Kidney epithelial cell (primary cell): ENCODE measurements around the gene CLEC2D. TPM values are rescaled to one million over a fixed set of nuclear protein-coding genes. Genes with fewer than 3 reads are reported as not detected.
A peak's percentile ranks its signal among the peaks of the same experiment; 100 is the strongest.

ENCODE experiments used
- DNase-seq: peaks from one replicate; pipeline ENCODE4 v3.0.0-alpha.2; 2010; ENCODE audit warnings: low read depth
- H3K27me3 ChIP-seq: 2 replicates; pipeline ENCODE4 v1.6.0; 2011; ENCODE audit warnings: low read length; ENCODE audit not compliant: control insufficient read depth, insufficient read depth
- H3K36me3 ChIP-seq: 2 replicates; pipeline ENCODE4 v1.5.1; 2011; ENCODE audit warnings: low read length; ENCODE audit not compliant: control insufficient read depth, insufficient read depth
- H3K4me3 ChIP-seq: 2 replicates; pipeline ENCODE4 v1.5.1; 2011; ENCODE audit warnings: low read depth, mild to moderate bottlenecking, control low read depth, low read length
- total RNA-seq: library from RNA; depleted of rRNA; stranded (reverse); fragments of >200 nt; gene quantifications from 2 replicates; pipeline ENCODE4 v1.2.3, GENCODE V29; 2015
- TF ChIP-seq, protein P1 (sequence below): IDR thresholded peaks from 2 replicates; pipeline ENCODE4 v1.5.1; 2011; ENCODE audit warnings: mild to moderate bottlenecking, moderate library complexity, low read length, control low read depth, inconsistent platforms; ENCODE audit not compliant: insufficient read depth, poor library complexity, severe bottlenecking

Gene CLEC2D
- total RNA-seq, 1 donor from 2014 or later: 6.9 TPM

DNA sequence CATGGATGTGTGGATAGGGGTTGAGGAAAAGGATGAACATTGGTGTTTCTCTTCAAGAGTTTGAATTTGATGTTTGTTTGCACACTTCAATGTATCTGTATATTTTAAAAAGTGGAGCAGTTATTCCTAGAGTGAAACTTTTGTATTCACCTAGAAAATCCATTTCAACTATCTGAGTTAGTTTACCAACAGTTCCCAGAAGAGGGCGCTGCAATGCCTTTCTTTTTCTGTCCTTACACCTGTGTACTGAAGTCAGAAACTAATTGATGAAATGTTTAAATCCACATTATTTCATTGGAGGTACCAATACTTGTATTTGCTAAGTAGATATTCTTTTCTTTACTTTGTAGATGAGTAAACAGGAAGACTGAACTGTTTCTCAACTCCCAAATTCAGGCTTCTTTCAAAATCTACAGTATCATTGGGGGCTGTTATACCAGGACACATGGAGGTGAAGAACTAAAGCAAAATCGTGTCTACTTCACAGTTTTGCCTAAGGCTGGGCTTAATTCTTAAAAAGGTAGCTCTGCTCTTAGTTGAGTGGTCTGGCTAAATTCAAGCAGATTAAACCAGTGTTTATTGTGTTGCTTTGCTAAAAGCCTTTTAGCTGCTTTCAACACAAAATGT, 35.2 kb upstream of the CLEC2D start:
- no peaks in the 10 kb centered on the region for H3K27me3 ChIP-seq
- no peak overlapping the region for H3K4me3 ChIP-seq
- TF ChIP-seq, protein P1, sequence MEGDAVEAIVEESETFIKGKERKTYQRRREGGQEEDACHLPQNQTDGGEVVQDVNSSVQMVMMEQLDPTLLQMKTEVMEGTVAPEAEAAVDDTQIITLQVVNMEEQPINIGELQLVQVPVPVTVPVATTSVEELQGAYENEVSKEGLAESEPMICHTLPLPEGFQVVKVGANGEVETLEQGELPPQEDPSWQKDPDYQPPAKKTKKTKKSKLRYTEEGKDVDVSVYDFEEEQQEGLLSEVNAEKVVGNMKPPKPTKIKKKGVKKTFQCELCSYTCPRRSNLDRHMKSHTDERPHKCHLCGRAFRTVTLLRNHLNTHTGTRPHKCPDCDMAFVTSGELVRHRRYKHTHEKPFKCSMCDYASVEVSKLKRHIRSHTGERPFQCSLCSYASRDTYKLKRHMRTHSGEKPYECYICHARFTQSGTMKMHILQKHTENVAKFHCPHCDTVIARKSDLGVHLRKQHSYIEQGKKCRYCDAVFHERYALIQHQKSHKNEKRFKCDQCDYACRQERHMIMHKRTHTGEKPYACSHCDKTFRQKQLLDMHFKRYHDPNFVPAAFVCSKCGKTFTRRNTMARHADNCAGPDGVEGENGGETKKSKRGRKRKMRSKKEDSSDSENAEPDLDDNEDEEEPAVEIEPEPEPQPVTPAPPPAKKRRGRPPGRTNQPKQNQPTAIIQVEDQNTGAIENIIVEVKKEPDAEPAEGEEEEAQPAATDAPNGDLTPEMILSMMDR: peak; percentile 66
- no peak for DNase-seq
- H3K36me3 ChIP-seq: no peaks in the 10 kb centered on the region

DNA sequence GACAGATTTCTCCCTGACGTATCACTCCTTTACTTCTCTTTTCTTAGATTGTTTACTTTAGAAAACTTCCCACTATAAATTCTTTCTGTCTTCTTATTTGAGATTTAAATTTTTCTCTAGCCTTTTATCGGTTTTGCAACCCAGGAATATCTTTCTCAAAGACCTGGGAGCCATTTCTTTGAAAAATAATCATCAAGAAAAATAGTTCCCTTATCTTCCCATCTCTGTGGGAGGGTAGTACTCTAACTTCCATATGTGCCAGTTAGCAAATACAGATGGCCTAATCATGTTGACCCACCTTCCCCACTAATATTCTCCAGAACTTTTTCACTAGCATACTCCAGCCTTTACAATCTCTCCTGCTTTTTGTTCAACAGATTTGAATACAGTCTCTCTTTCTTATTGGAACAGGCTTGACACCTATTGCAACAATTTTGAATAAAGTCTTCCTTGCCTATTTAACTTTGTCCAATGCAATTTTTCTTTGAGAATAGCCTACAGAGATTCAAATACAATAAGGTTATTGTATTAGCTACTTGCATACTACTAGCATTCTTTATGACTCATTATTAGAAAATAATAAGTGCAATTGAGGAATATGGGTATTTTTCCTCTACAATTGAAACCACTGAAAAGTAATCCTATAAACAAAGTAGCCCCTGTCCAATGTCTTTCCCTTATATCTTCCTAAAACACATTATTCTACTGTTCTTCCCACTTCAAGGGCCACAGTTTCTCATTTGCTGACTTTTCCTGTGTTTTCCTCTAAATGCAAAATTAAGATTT, 34.4 kb upstream of the CLEC2D start:
- Histone ChIP-seq H3K27me3 (no peaks in the 10 kb centered on the region), H3K4me3 (no peak overlapping the region), H3K36me3 (no peaks in the 10 kb centered on the region)
- TF ChIP-seq, protein P1: no peak
- no peak for DNase-seq

DNA sequence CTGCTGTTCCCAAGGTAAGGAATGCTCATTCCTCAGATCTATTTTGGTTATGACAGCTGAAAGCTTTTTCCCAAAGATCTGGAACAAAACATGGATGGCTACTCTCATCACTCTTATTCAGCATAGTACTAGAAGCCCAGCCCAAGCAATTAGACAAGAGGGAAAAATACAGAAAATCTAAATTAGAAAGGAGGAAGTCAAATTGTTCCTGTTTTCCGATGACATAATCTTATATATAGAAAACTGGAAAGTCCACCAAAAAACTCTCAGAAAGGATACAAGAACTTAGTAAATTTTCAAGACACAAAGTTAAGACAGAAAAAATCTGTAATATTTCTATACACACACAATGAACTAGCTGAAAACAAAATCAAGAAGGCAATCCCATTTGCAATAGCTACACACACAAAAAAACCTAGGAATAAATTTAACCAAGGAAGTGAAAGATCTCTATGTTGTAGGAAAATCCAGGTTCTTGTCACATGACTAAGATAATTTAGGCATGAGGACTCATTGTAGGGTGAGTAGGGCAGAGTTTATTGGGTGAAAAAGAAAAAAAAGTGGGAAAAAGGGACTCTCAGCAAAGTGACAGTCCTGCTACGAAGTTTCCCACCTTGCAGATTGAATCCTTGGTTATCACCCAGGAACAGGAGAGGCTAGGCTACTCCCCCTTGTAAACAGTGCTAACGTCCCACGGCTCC, 33.2 kb upstream of the CLEC2D start:
- no peak for DNase-seq
- Histone ChIP-seq H3K36me3 (no peaks in the 10 kb centered on the region), H3K27me3 (no peaks in the 10 kb centered on the region), H3K4me3 (no peak overlapping the region)
- TF ChIP-seq, protein P1: no peak

DNA sequence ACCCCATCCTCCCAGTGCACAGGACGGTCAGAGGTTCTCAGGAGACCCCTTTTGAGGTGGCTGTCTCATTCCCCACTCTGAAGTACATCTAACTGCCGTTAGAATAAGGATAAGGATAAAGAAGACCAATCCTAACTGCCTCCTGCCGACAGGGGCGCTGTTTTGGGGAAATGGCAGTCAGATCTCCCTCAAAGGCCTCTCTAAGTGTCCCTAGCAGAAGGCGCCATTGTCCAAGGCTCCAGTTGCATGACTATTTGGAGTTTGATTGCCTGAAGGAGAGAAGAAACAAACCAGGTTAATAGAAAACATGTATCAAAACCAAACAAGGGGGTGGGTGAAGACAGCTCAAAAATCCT, 32.7 kb upstream of the CLEC2D start:
- H3K4me3 ChIP-seq: no peak overlapping the region
- no peak for DNase-seq
- TF ChIP-seq, protein P1: no peak
- no peaks in the 10 kb centered on the region for H3K27me3 ChIP-seq
- no peaks in the 10 kb centered on the region for H3K36me3 ChIP-seq

DNA sequence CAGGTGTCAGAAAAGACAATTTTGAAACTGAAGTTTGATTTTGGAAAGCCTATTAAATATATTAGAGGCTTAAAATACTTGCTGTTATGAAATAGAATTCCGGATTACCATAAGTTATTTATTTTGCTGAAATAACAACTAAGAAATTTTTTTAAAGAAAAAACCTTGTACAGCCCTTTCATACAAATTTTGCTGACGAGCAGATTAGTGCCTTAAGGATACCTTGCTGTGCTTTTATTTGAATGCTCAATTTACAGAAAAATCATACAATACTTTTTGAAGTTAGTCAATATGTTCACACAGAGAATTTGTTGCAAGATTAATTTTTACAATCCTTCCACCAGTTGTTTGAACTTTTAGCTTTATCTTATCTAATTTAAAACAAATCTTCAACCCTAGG, 29.5 kb upstream of the CLEC2D start:
- Histone ChIP-seq H3K4me3 (no peak overlapping the region), H3K27me3 (no peaks in the 10 kb centered on the region), H3K36me3 (no peaks in the 10 kb centered on the region)
- no peak for DNase-seq
- TF ChIP-seq, protein P1: no peak
